ENCODE results near the gene ANP32B. TPM values are rescaled to one million over a fixed set of nuclear protein-coding genes. Genes with fewer than 3 reads are reported as not detected.
"Not testable (repeated sequence)": the region's sequence is repeated elsewhere in the genome, so short reads cannot be mapped to it uniquely, and the experiment has no call there.

Gene ANP32B
- total RNA-seq, 2 experiments from 2014 or later = 178 to 192 TPM

GRCh38 chr9:97959585-97959984 lies 23.6 kb upstream of the ANP32B start:
- TF ChIP-seq CTCF (IDR thresholded peaks at IDR 0.05) = no peak
- no peaks in the 10 kb centered on the region for H3K36me3 Mint-ChIP-seq (ENCODE audit: low read depth)
- no peak overlapping the region for H3K27ac ChIP-seq (ENCODE audit: low read depth in 1 of 2, low read length in 2 of 2)
- no peaks in the 10 kb centered on the region for H3K27me3 ChIP-seq (ENCODE audit: control insufficient read depth in 1 of 2, insufficient read depth in 2 of 2, low read length in 2 of 2)
- DNase-seq (no peak), ATAC-seq (ENCODE audit: poor library complexity) (no peak)
- H3K4me3 ChIP-seq (ENCODE audit: low read length) = no peak overlapping the region
- H3K4me1 Mint-ChIP-seq (ENCODE audit: low read depth) = peaks cover under 1% of the 10 kb centered on the region
- H3K27ac Mint-ChIP-seq = no peak overlapping the region
- H3K9me3 Mint-ChIP-seq = no peaks in the 10 kb centered on the region
- no peaks in the 10 kb centered on the region for H3K9me3 ChIP-seq (ENCODE audit: control insufficient read depth in 1 of 2, insufficient read depth in 1 of 2, low read length in 2 of 2)
- intact Hi-C loops (cut with DNase I, micrococcal nuclease) = no loop called here
- no peaks in the 10 kb centered on the region for H3K27me3 Mint-ChIP-seq
- ChIA-PET CTCF (interaction anchor here (0.9 to 2.8 kb wide), 3 partner anchors 23 to 70 kb away, joined by 3 to 9 read pairs (median 3); partner anchors contain the start of gene ANP32B), POLR2A (interaction anchor here (1.1 to 1.8 kb wide), 5 partner anchors 10 to 39 kb away, joined by 3 to 7 read pairs (median 3); partner anchors contain the start of gene TRMO)
- no peaks in the 10 kb centered on the region for H3K36me3 ChIP-seq (ENCODE audit: insufficient read depth, low read length)
- no peak overlapping the region for H3K4me3 Mint-ChIP-seq
- H3K4me1 ChIP-seq (ENCODE audit: insufficient read depth, low read length) = no peaks in the 10 kb centered on the region

DNA sequence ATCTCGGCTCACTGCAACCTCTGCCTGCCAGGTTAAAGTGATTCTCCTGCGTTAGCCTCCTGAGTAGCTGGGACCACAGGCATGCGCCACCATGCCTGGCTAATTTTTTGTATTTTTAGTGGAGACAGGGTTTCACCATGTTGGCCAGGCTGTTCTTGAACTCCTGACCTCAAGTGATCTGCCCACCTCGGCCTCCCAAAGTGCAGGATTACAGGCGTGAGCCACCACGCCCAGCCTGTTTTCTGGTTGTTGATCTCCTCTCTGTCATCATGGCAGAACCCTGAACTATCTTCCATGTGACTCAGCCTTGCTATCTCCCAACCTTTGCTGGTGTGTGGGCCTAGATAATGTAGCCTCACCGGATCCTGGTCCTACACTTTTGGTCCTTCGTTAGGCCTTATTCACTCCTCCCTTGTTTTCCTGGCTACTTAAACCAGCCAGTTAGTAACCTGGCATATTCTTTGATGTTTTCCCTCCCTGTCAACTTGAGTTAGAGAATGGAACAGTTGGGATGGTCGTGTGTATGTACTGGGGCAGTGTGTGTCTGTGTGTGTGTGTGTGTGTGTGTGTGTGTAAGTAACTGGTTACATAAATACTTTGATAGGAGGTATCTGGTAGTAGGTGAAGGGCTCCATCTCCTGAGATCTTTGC lies 22.3 kb upstream of the ANP32B start:
- H3K27me3 Mint-ChIP-seq; H3K27me3 ChIP-seq (ENCODE audit: control insufficient read depth in 1 of 2, insufficient read depth in 2 of 2, low read length in 2 of 2); H3K36me3 ChIP-seq (ENCODE audit: insufficient read depth, low read length); intact Hi-C loops (cut with DNase I, micrococcal nuclease); H3K4me1 Mint-ChIP-seq (ENCODE audit: low read depth); H3K4me3 ChIP-seq (ENCODE audit: low read length); H3K27ac ChIP-seq (ENCODE audit: low read depth in 1 of 2, low read length in 2 of 2); H3K27ac Mint-ChIP-seq; H3K4me1 ChIP-seq (ENCODE audit: insufficient read depth, low read length); H3K36me3 Mint-ChIP-seq (ENCODE audit: low read depth); H3K4me3 Mint-ChIP-seq; DNase-seq; H3K9me3 Mint-ChIP-seq; ATAC-seq (ENCODE audit: poor library complexity); H3K9me3 ChIP-seq (ENCODE audit: control insufficient read depth in 1 of 2, insufficient read depth in 1 of 2, low read length in 2 of 2): not testable (repeated sequence)
- ChIA-PET CTCF (interaction anchor here (0.9 to 1.6 kb wide), 2 partner anchors 22 kb away, joined by 3 to 4 read pairs; partner anchors contain the start of gene ANP32B), POLR2A (interaction anchor here (0.6 to 1.8 kb wide), 3 partner anchors 20 to 38 kb away, joined by 3 to 7 read pairs (median 4); partner anchors contain the start of gene TRMO)

- Mint-ChIP-seq H3K36me3 (ENCODE audit: low read depth) (no peaks in the 10 kb centered on the region), H3K4me1 (ENCODE audit: low read depth) (no peaks in the 10 kb centered on the region), H3K4me3 (no peak overlapping the region), H3K27ac (no peak overlapping the region), H3K27me3 (peaks cover 2% of the 10 kb centered on the region), H3K9me3 (no peaks in the 10 kb centered on the region)
- ChIA-PET POLR2A (interaction anchor here (1.5 to 1.8 kb wide), 3 partner anchors 22 to 57 kb away, joined by 3 to 13 read pairs (median 5); partner anchors contain the start of genes ANP32B and TRMO), CTCF (interaction anchor here (0.6 to 1.6 kb wide), 2 partner anchors 22 to 202 kb away, joined by 3 to 4 read pairs; partner anchors contain the start of gene ANP32B)
- DNase-seq (no peak), ATAC-seq (ENCODE audit: poor library complexity) (no peak)
- H3K27me3 ChIP-seq (ENCODE audit: control insufficient read depth in 1 of 2, insufficient read depth in 2 of 2, low read length in 2 of 2) = no peaks in the 10 kb centered on the region
- no peaks in the 10 kb centered on the region for H3K36me3 ChIP-seq (ENCODE audit: insufficient read depth, low read length)
- TF ChIP-seq CTCF (IDR thresholded peaks at IDR 0.05) = no peak
- H3K27ac ChIP-seq (ENCODE audit: low read depth in 1 of 2, low read length in 2 of 2) = no peak overlapping the region
- intact Hi-C loops (cut with DNase I, micrococcal nuclease) = no loop called here
- no peak overlapping the region for H3K4me3 ChIP-seq (ENCODE audit: low read length)
- H3K4me1 ChIP-seq (ENCODE audit: insufficient read depth, low read length) = no peaks in the 10 kb centered on the region
- no peaks in the 10 kb centered on the region for H3K9me3 ChIP-seq (ENCODE audit: control insufficient read depth in 1 of 2, insufficient read depth in 1 of 2, low read length in 2 of 2)
These were observed 21.8 kb upstream of the ANP32B start for GRCh38 chr9:97961361-97961760.
